CD14-positive monocyte (primary cell): ENCODE measurements around the gene TPRG1. TPM values are rescaled to one million over a fixed set of nuclear protein-coding genes. Genes with fewer than 3 reads are reported as not detected.

Source experiments
- DNase-seq, 3 donors: peaks; one replicate each; pipeline ENCODE4 v3.0.0-alpha.2; 2011 to 2022
- H2AFZ ChIP-seq: 2 replicates; pipeline ENCODE4 v1.6.0; 2012; ENCODE audit warnings: mild to moderate bottlenecking, low read depth, low read length, inconsistent platforms; ENCODE audit not compliant: insufficient read depth, poor library complexity, severe bottlenecking
- H3K27ac ChIP-seq, 2 donors: 1 replicate in 1 of 2; 2 replicates in 1 of 2; pipeline ENCODE4 v1.5.1; 2012 to 2013; ENCODE audit warnings: low read length in 2 of 2, control low read depth in 1 of 2, inconsistent platforms in 1 of 2, low read depth in 1 of 2, mild to moderate bottlenecking in 1 of 2
- H3K27me3 ChIP-seq, 2 donors: one replicate each; pipeline versions ENCODE4 v1.6.0 to v1.6.1; 2011 to 2013; ENCODE audit warnings: low read length in 2 of 2; ENCODE audit not compliant: control insufficient read depth in 2 of 2, insufficient read depth in 2 of 2
- H3K36me3 ChIP-seq, 2 donors: replicated peaks in 1 of 2; 1 replicate in 1 of 2; 2 replicates in 1 of 2; pipeline versions ENCODE4 v1.5.1 to v1.6.1; 2012 to 2013; ENCODE audit warnings: low read length in 2 of 2, control low read depth in 1 of 2, inconsistent platforms in 1 of 2, mild to moderate bottlenecking in 1 of 2; ENCODE audit not compliant: insufficient read depth in 2 of 2, control insufficient read depth in 1 of 2
- H3K4me1 ChIP-seq, 2 donors: 1 replicate in 1 of 2; 2 replicates in 1 of 2; pipeline versions ENCODE4 v1.5.1 to v1.6.1; 2012 to 2013; ENCODE audit warnings: low read length in 2 of 2, control low read depth in 1 of 2, inconsistent platforms in 1 of 2, mild to moderate bottlenecking in 1 of 2, moderate library complexity in 1 of 2; ENCODE audit not compliant: insufficient read depth in 2 of 2, control insufficient read depth in 1 of 2
- H3K4me2 ChIP-seq: replicated peaks from 2 replicates; pipeline ENCODE3; 2012; ENCODE audit warnings: low read length, moderate library complexity, mild to moderate bottlenecking; ENCODE audit not compliant: poor library complexity, severe bottlenecking; ENCODE audit errors: extremely low read depth
- H3K4me3 ChIP-seq, 3 experiments: fragments of 200-600 bp in 1 of 3; sonication (generic) in 1 of 3; replicated peaks in 1 of 3; 1 replicate in 2 of 3; 2 replicates in 1 of 3; pipeline ENCODE4 v1.5.1; 2011 to 2013; ENCODE audit warnings: low read length in 3 of 3, mild to moderate bottlenecking in 3 of 3, control low read depth in 2 of 3, low read depth in 2 of 3, inconsistent platforms in 1 of 3, moderate library complexity in 1 of 3
- H3K79me2 ChIP-seq: 2 replicates; pipeline ENCODE4 v1.6.0; 2012; ENCODE audit warnings: mild to moderate bottlenecking, control low read depth, inconsistent platforms, low read length, moderate library complexity; ENCODE audit not compliant: insufficient read depth
- H3K9ac ChIP-seq: 2 replicates; pipeline ENCODE4 v1.6.0; 2017; ENCODE audit warnings: low read length, mild to moderate bottlenecking; ENCODE audit not compliant: insufficient read depth, poor library complexity, severe bottlenecking
- H3K9me3 ChIP-seq, 2 donors: replicated peaks in 1 of 2; 1 replicate in 1 of 2; 2 replicates in 1 of 2; pipeline versions ENCODE4 v1.5.1 to v1.6.1; 2012 to 2013; ENCODE audit warnings: low read length in 2 of 2, control low read depth in 1 of 2; ENCODE audit not compliant: control insufficient read depth in 1 of 2, insufficient read depth in 1 of 2
- H4K20me1 ChIP-seq: 2 replicates; pipeline ENCODE4 v1.6.0; 2012; ENCODE audit warnings: mild to moderate bottlenecking, low read length, control low read depth, moderate library complexity; ENCODE audit not compliant: insufficient read depth
- H3K27ac Mint-ChIP-seq, 7 donors: one replicate each; pipeline ENCODE4 v1.8.0; 2020; ENCODE audit warnings: mild to moderate bottlenecking in 7 of 7, mixed read lengths in 7 of 7, moderate library complexity in 6 of 7, inconsistent platforms in 2 of 7
- H3K27me3 Mint-ChIP-seq, 3 donors: one replicate each; pipeline ENCODE4 v1.8.0; 2021 to 2022; ENCODE audit warnings: low read depth in 3 of 3, mild to moderate bottlenecking in 3 of 3, mixed read lengths in 3 of 3, moderate library complexity in 3 of 3, inconsistent platforms in 1 of 3
- H3K36me3 Mint-ChIP-seq, 2 donors: one replicate each; pipeline ENCODE4 v1.8.0; 2020; ENCODE audit warnings: mixed read lengths in 2 of 2, inconsistent platforms in 1 of 2, mild to moderate bottlenecking in 1 of 2
- H3K4me1 Mint-ChIP-seq: one replicate; pipeline ENCODE4 v1.8.0; 2020; ENCODE audit warnings: mild to moderate bottlenecking, mixed read lengths
- H3K4me3 Mint-ChIP-seq, 2 donors: one replicate each; pipeline ENCODE4 v1.8.0; 2020; ENCODE audit warnings: mild to moderate bottlenecking in 2 of 2, mixed read lengths in 2 of 2, moderate library complexity in 1 of 2
- H3K9me3 Mint-ChIP-seq, 7 donors: one replicate each; pipeline ENCODE4 v1.8.0; 2020 to 2022; ENCODE audit warnings: mixed read lengths in 7 of 7, mild to moderate bottlenecking in 6 of 7, moderate library complexity in 6 of 7, inconsistent platforms in 2 of 7
- WGBS: methylation state at CpG from one replicate; pipeline ENCODE4 v1.1.5; 2013; ENCODE audit warnings: missing lambda C conversion rate; ENCODE audit not compliant: insufficient coverage; 5-methylcytosine and 5-hydroxymethylcytosine counted together
- intact Hi-C, 2 donors: fragments of 100-400 bp; cut with micrococcal nuclease; formaldehyde crosslinking; loops; one replicate each; pipeline versions ENCODE4 v1.15.0 to v1.15.1; 2023
- polyA plus RNA-seq, 3 donors: library from polyadenylated mRNA; depleted of rRNA in 1 of 3; unstranded in 2 of 3; stranded (reverse) in 1 of 3; fragments of 300-500 nt in 2 of 3; fragments of >200 nt in 1 of 3; fragmentation: Illumina TruSeq in 2 of 3; gene quantifications; 1 replicate in 2 of 3; 2 replicates in 1 of 3; pipeline ENCODE4 v1.2.3, GENCODE V29; 2012 to 2021
- TF ChIP-seq, protein P1 (sequence below): fragments of 200-600 bp; IDR thresholded peaks from one replicate; pipeline ENCODE4 v1.8.0; 2022; ENCODE audit warnings: antibody characterized with exemption, mild to moderate bottlenecking

Gene TPRG1
- polyA plus RNA-seq, 3 donors: 0.14 to 1.7 (median 0.55) TPM

DNA sequence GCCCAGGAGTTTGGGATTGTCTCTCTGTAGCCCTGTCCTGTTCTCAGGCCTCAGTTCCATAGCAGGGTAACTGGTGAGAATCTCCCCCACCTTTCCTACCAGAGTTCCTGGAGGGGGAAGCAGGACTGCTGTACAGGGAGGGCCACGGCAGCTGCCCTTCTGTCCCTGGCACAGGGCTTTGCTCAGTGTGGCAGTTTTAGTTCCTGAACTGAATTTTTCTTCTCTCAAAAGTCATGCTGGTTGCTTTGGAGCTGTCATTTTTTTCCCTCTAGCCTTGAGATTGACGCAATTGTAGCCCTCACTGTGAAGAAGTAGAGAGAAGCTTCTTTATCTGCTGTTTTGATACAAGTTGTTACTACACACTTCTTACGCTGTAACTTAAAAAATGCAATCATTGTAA lies 55.5 kb downstream of the TPRG1 start:
- Mint-ChIP-seq H3K27me3 (peaks cover 0 to 4% (median 1%) of the 10 kb centered on the region in 3 donors), H3K27ac (no peak overlapping the region), H3K36me3 (no peaks in the 10 kb centered on the region), H3K4me1 (peaks cover 3% of the 10 kb centered on the region), H3K4me3 (no peak overlapping the region), H3K9me3 (peaks cover 0 to 2% (median 0%) of the 10 kb centered on the region in 7 donors)
- no peak overlapping the region for H3K4me2 ChIP-seq
- H3K4me1 ChIP-seq: no peaks in the 10 kb centered on the region
- intact Hi-C loops: no loop called here
- no peaks in the 10 kb centered on the region for H3K79me2 ChIP-seq
- no peaks in the 10 kb centered on the region for H3K9me3 ChIP-seq
- no peaks in the 10 kb centered on the region for H4K20me1 ChIP-seq
- H3K27ac ChIP-seq: no peak overlapping the region
- WGBS: no CpG with 5 or more reads among the region's 3 CpGs
- H3K27me3 ChIP-seq: no peaks in the 10 kb centered on the region
- no peak overlapping the region for H3K9ac ChIP-seq
- TF ChIP-seq, protein P1, sequence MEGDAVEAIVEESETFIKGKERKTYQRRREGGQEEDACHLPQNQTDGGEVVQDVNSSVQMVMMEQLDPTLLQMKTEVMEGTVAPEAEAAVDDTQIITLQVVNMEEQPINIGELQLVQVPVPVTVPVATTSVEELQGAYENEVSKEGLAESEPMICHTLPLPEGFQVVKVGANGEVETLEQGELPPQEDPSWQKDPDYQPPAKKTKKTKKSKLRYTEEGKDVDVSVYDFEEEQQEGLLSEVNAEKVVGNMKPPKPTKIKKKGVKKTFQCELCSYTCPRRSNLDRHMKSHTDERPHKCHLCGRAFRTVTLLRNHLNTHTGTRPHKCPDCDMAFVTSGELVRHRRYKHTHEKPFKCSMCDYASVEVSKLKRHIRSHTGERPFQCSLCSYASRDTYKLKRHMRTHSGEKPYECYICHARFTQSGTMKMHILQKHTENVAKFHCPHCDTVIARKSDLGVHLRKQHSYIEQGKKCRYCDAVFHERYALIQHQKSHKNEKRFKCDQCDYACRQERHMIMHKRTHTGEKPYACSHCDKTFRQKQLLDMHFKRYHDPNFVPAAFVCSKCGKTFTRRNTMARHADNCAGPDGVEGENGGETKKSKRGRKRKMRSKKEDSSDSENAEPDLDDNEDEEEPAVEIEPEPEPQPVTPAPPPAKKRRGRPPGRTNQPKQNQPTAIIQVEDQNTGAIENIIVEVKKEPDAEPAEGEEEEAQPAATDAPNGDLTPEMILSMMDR: no peak
- no peaks in the 10 kb centered on the region for H3K36me3 ChIP-seq
- H2AFZ ChIP-seq: no peak overlapping the region
- H3K4me3 ChIP-seq: no peak overlapping the region
- DNase-seq: no peak

DNA sequence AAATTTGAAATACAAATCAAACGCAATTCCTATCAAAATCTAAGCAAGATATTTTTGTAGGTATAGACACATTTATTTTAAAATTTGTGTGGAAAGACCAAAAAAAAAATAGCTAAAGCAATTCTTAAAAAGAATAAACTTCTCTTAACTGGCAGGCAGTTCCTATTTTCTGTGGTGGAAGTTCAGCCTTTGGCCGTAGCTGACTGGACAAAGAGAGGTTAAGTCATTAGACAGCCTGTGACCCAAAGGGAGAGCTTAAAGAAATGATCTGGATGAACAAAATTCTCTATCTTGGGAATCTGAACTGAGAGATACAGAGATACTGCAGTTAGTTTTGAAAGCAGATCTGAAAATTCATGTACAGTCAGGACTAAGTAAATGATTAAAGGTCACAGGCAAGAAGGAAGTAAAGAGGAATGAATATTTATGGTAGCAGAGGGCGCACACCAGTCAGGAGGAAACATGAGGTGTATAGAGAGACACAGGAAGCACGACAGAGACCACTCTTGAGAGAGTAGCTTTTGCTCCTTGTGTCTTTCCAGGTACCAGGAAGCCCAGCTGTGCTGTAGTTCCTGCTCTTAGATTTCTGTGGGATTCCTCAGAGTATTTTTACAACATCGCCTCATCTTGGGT lies 57.5 kb downstream of the TPRG1 start:
- no peak overlapping the region for H2AFZ ChIP-seq
- Mint-ChIP-seq H3K36me3 (no peaks in the 10 kb centered on the region), H3K9me3 (peaks cover 0 to 2% (median 0%) of the 10 kb centered on the region in 7 donors), H3K27me3 (peaks cover 0 to 2% (median 1%) of the 10 kb centered on the region in 3 donors), H3K4me3 (no peak overlapping the region), H3K4me1 (peaks cover 3% of the 10 kb centered on the region), H3K27ac (no peak overlapping the region)
- TF ChIP-seq, protein P1: no peak
- intact Hi-C loops: no loop called here
- no peaks in the 10 kb centered on the region for H3K79me2 ChIP-seq
- no peak overlapping the region for H3K4me2 ChIP-seq
- H3K27me3 ChIP-seq: no peaks in the 10 kb centered on the region
- H3K4me1 ChIP-seq: no peaks in the 10 kb centered on the region
- no peaks in the 10 kb centered on the region for H3K36me3 ChIP-seq
- H3K4me3 ChIP-seq: no peak overlapping the region
- H3K9me3 ChIP-seq: no peaks in the 10 kb centered on the region
- WGBS: 19% methylated on average over 2 of the region's 5 CpGs
- H3K9ac ChIP-seq: no peak overlapping the region
- H4K20me1 ChIP-seq: no peaks in the 10 kb centered on the region
- H3K27ac ChIP-seq: no peak overlapping the region
- no peak for DNase-seq
